Measurements from ENCODE around the gene SYNE3.

SYNE3 gene

GRCh38 chr14:95516554-95517181 lies at the start of gene SYNE3:
SYNE3 (minus strand) TSS chr14:95516650; CDS start chr14:95475821, 40,829 bp downstream.
- no peak for DNase-seq

GRCh38 chr14:95564060-95564459 lies 47.6 kb upstream of the SYNE3 start:
- no peak for DNase-seq

GRCh38 chr14:95562892-95563685 lies 46.6 kb upstream of the SYNE3 start:
- DNase-seq = no peak

GRCh38 chr14:95561001-95561412 lies 44.6 kb upstream of the SYNE3 start:
- peak; percentile 88 for DNase-seq

GRCh38 chr14:95559203-95559602 lies 42.8 kb upstream of the SYNE3 start:
- no peak for DNase-seq

- no peak for DNase-seq
These were observed 41.4 kb upstream of the SYNE3 start for GRCh38 chr14:95557832-95558231.

- no peak for DNase-seq
These were observed 40.8 kb upstream of the SYNE3 start for GRCh38 chr14:95557291-95557690.

GRCh38 chr14:95555053-95555452 lies 38.6 kb upstream of the SYNE3 start:
- no peak for DNase-seq

- DNase-seq = no peak
These were observed 36.7 kb upstream of the SYNE3 start for GRCh38 chr14:95553141-95553540.

- DNase-seq = no peak
These were observed 35.0 kb upstream of the SYNE3 start for GRCh38 chr14:95551435-95551834.

- DNase-seq = no peak
These were observed 33.5 kb upstream of the SYNE3 start for GRCh38 chr14:95549656-95550585.

GRCh38 chr14:95548328-95548929 lies 32.0 kb upstream of the SYNE3 start:
- DNase-seq = no peak

- DNase-seq = no peak
These were observed 31.3 kb upstream of the SYNE3 start for GRCh38 chr14:95547626-95548327.

GRCh38 chr14:95547272-95547625 lies 30.8 kb upstream of the SYNE3 start:
- no peak for DNase-seq

- DNase-seq = no peak
These were observed 29.2 kb upstream of the SYNE3 start for GRCh38 chr14:95545515-95546168.

- DNase-seq = no peak
These were observed 28.1 kb upstream of the SYNE3 start for GRCh38 chr14:95544588-95544987.

- no peak for DNase-seq
These were observed 26.6 kb upstream of the SYNE3 start for GRCh38 chr14:95543021-95543420.

GRCh38 chr14:95541932-95542930 lies 25.8 kb upstream of the SYNE3 start:
- DNase-seq = no peak

GRCh38 chr14:95541346-95541745 lies 24.9 kb upstream of the SYNE3 start:
- DNase-seq = no peak

- DNase-seq = no peak
These were observed 23.9 kb upstream of the SYNE3 start for GRCh38 chr14:95540236-95540855.
